ENCODE measurements around the gene PSMD14. TPM values are rescaled to one million over a fixed set of nuclear protein-coding genes. Genes with fewer than 3 reads are reported as not detected.

PSMD14 gene
- total RNA-seq, 1 donor from 2014 or later = 103 TPM

GRCh38 chr2:161406316-161406715, 98.1 kb downstream of the PSMD14 start:
- H3K4me3 Mint-ChIP-seq = no peak overlapping the region

GRCh38 chr2:161407597-161407996, 99.4 kb downstream of the PSMD14 start:
- Mint-ChIP-seq H3K4me1 (ENCODE audit: low read depth) (peaks cover 4% of the 10 kb centered on the region), H3K4me3 (no peak overlapping the region), H3K27me3 (ENCODE audit: insufficient read depth) (no peaks in the 10 kb centered on the region), H3K36me3 (ENCODE audit: low read depth) (peaks cover 13% of the 10 kb centered on the region), H3K27ac (no peak overlapping the region), H3K9me3 (no peaks in the 10 kb centered on the region)
- intact Hi-C loops (cut with micrococcal nuclease) = no loop called here
- no peak for DNase-seq (ENCODE audit: low spot score)

More at GRCh38 chr2:161406316-161406715, 98.1 kb downstream of the PSMD14 start:
- intact Hi-C loops (cut with micrococcal nuclease) = no loop called here
- Mint-ChIP-seq H3K36me3 (ENCODE audit: low read depth) (peaks cover 17% of the 10 kb centered on the region), H3K27ac (no peak overlapping the region), H3K4me1 (ENCODE audit: low read depth) (no peaks in the 10 kb centered on the region), H3K27me3 (ENCODE audit: insufficient read depth) (no peaks in the 10 kb centered on the region), H3K9me3 (no peaks in the 10 kb centered on the region)
- no peak for DNase-seq (ENCODE audit: low spot score)

- H3K36me3 Mint-ChIP-seq (ENCODE audit: low read depth) = peaks cover 13% of the 10 kb centered on the region
- intact Hi-C loops (cut with micrococcal nuclease) = no loop called here
- no peaks in the 10 kb centered on the region for H3K9me3 Mint-ChIP-seq
- no peak for DNase-seq (ENCODE audit: low spot score)
- peaks cover 10% of the 10 kb centered on the region for H3K27me3 Mint-ChIP-seq (ENCODE audit: insufficient read depth)
- peaks cover 10% of the 10 kb centered on the region for H3K4me1 Mint-ChIP-seq (ENCODE audit: low read depth)
- no peak overlapping the region for H3K27ac Mint-ChIP-seq
- no peak overlapping the region for H3K4me3 Mint-ChIP-seq
These were observed 101.2 kb downstream of the PSMD14 start for GRCh38 chr2:161409308-161409907.

- no peak overlapping the region for H3K27ac Mint-ChIP-seq
These were observed 104.1 kb downstream of the PSMD14 start for GRCh38 chr2:161412346-161412745.

GRCh38 chr2:161414042-161415033, 106.1 kb downstream of the PSMD14 start:
- intact Hi-C loops (cut with micrococcal nuclease) = loop anchor here (1.0 to 5.0 kb wide), 2 partner anchors 177 to 532 kb away; no protein-coding TSS in a partner anchor
- Mint-ChIP-seq H3K4me3 (peak overlapping the region; percentile 75), H3K36me3 (ENCODE audit: low read depth) (peaks cover 22% of the 10 kb centered on the region), H3K9me3 (no peaks in the 10 kb centered on the region), H3K27ac (no peak overlapping the region), H3K4me1 (ENCODE audit: low read depth) (peaks cover 53% of the 10 kb centered on the region), H3K27me3 (ENCODE audit: insufficient read depth) (peaks cover 52% of the 10 kb centered on the region)
- no peak for DNase-seq (ENCODE audit: low spot score)

More at GRCh38 chr2:161412346-161412745, 104.1 kb downstream of the PSMD14 start:
- Mint-ChIP-seq H3K4me3 (no peak overlapping the region), H3K4me1 (ENCODE audit: low read depth) (peaks cover 34% of the 10 kb centered on the region), H3K9me3 (no peaks in the 10 kb centered on the region), H3K27me3 (ENCODE audit: insufficient read depth) (peaks cover 35% of the 10 kb centered on the region), H3K36me3 (ENCODE audit: low read depth) (peaks cover 19% of the 10 kb centered on the region)
- no peak for DNase-seq (ENCODE audit: low spot score)
- intact Hi-C loops (cut with micrococcal nuclease) = no loop called here

GRCh38 chr2:161415034-161415986, 107.1 kb downstream of the PSMD14 start:
- intact Hi-C loops (cut with micrococcal nuclease) = loop anchor here (5.0 kb wide), 1 partner anchor 178 kb away; no protein-coding TSS in a partner anchor
- Mint-ChIP-seq H3K4me1 (ENCODE audit: low read depth) (peaks cover 61% of the 10 kb centered on the region), H3K27me3 (ENCODE audit: insufficient read depth) (peaks cover 59% of the 10 kb centered on the region), H3K36me3 (ENCODE audit: low read depth) (peaks cover 23% of the 10 kb centered on the region), H3K4me3 (peak overlapping the region; percentile 68), H3K27ac (peak overlapping the region; percentile 32), H3K9me3 (no peaks in the 10 kb centered on the region)
- DNase-seq (ENCODE audit: low spot score) = no peak

- intact Hi-C loops (cut with micrococcal nuclease) = loop anchor here (1.0 to 5.0 kb wide), 3 partner anchors 9 to 179 kb away; no protein-coding TSS in a partner anchor
- H3K27ac Mint-ChIP-seq = peak within 1 kb of the TSS; percentile 59
- peak within 1 kb of the TSS; percentile 68 for H3K4me3 Mint-ChIP-seq
- H3K27me3 Mint-ChIP-seq (ENCODE audit: insufficient read depth) = peaks cover 67% of the 10 kb centered on the region
- H3K9me3 Mint-ChIP-seq = no peaks in the 10 kb centered on the region
- H3K4me1 Mint-ChIP-seq (ENCODE audit: low read depth) = peaks cover 63% of the 10 kb centered on the region
- H3K36me3 Mint-ChIP-seq (ENCODE audit: low read depth) = peaks cover 24% of the 10 kb centered on the region
- no peak for DNase-seq (ENCODE audit: low spot score)
These were observed 107.9 kb downstream of the PSMD14 start, which contains the start of gene TBR1 for GRCh38 chr2:161415987-161416707. TBR1 (plus strand) TSS chr2:161416297; CDS start chr2:161416411, 114 bp downstream.

GRCh38 chr2:161416708-161417437, 108.6 kb downstream of the PSMD14 start:
- intact Hi-C loops (cut with micrococcal nuclease) = loop anchor here (1.0 to 5.0 kb wide), 3 partner anchors 8 to 180 kb away; no protein-coding TSS in a partner anchor
- Mint-ChIP-seq H3K27ac (peak overlapping the region; percentile 59), H3K4me3 (peak overlapping the region; percentile 68), H3K27me3 (ENCODE audit: insufficient read depth) (peaks cover 74% of the 10 kb centered on the region), H3K36me3 (ENCODE audit: low read depth) (peaks cover 20% of the 10 kb centered on the region), H3K9me3 (no peaks in the 10 kb centered on the region), H3K4me1 (ENCODE audit: low read depth) (peaks cover 63% of the 10 kb centered on the region)
- no peak for DNase-seq (ENCODE audit: low spot score)

- Mint-ChIP-seq H3K4me3 (peak overlapping the region; percentile 32), H3K4me1 (ENCODE audit: low read depth) (peaks cover 59% of the 10 kb centered on the region), H3K9me3 (no peaks in the 10 kb centered on the region), H3K27ac (peak overlapping the region; percentile 22), H3K36me3 (ENCODE audit: low read depth) (peaks cover 20% of the 10 kb centered on the region), H3K27me3 (ENCODE audit: insufficient read depth) (peaks cover 82% of the 10 kb centered on the region)
- DNase-seq (ENCODE audit: low spot score) = no peak
- intact Hi-C loops (cut with micrococcal nuclease) = loop anchor here (2.0 to 5.0 kb wide), 2 partner anchors 13 to 180 kb away; no protein-coding TSS in a partner anchor
These were observed 109.4 kb downstream of the PSMD14 start for GRCh38 chr2:161417438-161418274.

GRCh38 chr2:161418275-161418714, 110.1 kb downstream of the PSMD14 start:
- no peaks in the 10 kb centered on the region for H3K9me3 Mint-ChIP-seq
- peaks cover 20% of the 10 kb centered on the region for H3K36me3 Mint-ChIP-seq (ENCODE audit: low read depth)
- peaks cover 59% of the 10 kb centered on the region for H3K4me1 Mint-ChIP-seq (ENCODE audit: low read depth)
- DNase-seq (ENCODE audit: low spot score) = no peak
- intact Hi-C loops (cut with micrococcal nuclease) = loop anchor here (5.0 kb wide), 1 partner anchor 181 kb away; no protein-coding TSS in a partner anchor
- peak overlapping the region; percentile 22 for H3K27ac Mint-ChIP-seq
- H3K4me3 Mint-ChIP-seq = peak overlapping the region; percentile 32
- peaks cover 89% of the 10 kb centered on the region for H3K27me3 Mint-ChIP-seq (ENCODE audit: insufficient read depth)
